A549 (cell line): ENCODE measurements around the gene GOLGA6D. TPM values are rescaled to one million over a fixed set of nuclear protein-coding genes. Genes with fewer than 3 reads are reported as not detected.
A peak's percentile ranks its signal among the peaks of the same experiment; 100 is the strongest.

Experiments
- ATAC-seq, 2 experiments: fragments of 200-7000 bp in 1 of 2; fragments of >200 bp in 1 of 2; cut with Nextera tagmentation in 1 of 2; cut with Tn5 transposase in 1 of 2; 3 replicates each; pipeline versions ENCODE4 v1.8.0 to v1.9.1; 2018 to 2020; ENCODE audit warnings: mild to moderate bottlenecking in 1 of 2, moderate library complexity in 1 of 2
- CTCF ChIA-PET: fragments of 300-600 bp; sonication (Branson Sonifier 250); formaldehyde crosslinking; extraction: SDS; loops from one replicate; lab custom pipeline; 2021; ENCODE audit warnings: antibody characterized with exemption, inconsistent platforms; lab: Yijun Ruan, JAX
- POLR2A ChIA-PET: fragments of 350-600 bp; formaldehyde crosslinking; extraction: SDS; loops from one replicate; lab custom pipeline; 2021; ENCODE audit warnings: antibody characterized with exemption, inconsistent platforms; lab: Yijun Ruan, JAX
- DNase-seq, 2 experiments: peaks; one replicate each; pipeline versions ENCODE4 v3.0.0 to v3.0.0-alpha.2; 2011 to 2016; ENCODE audit warnings: low read depth in 1 of 2, low spot score in 1 of 2
- FAIRE-seq: peaks from 2 replicates; lab custom pipeline; 2011; peaks lifted over from hg19 to GRCh38; lab: Jason Lieb, UNC
- H3K27ac ChIP-seq, 2 experiments: fragments of >200 bp; sonication (Bioruptor Twin); formaldehyde crosslinking; 3 replicates each; pipeline ENCODE4 v1.5.1; 2016 to 2017
- H3K4me1 ChIP-seq: fragments of >200 bp; sonication (Bioruptor Twin); formaldehyde crosslinking; 3 replicates; pipeline ENCODE4 v1.6.1; 2016
- H3K4me2 ChIP-seq: fragments of >200 bp; sonication (Bioruptor Twin); formaldehyde crosslinking; 3 replicates; pipeline ENCODE4 v1.6.1; 2016
- H3K4me3 ChIP-seq: fragments of >200 bp; sonication (Bioruptor Twin); formaldehyde crosslinking; 3 replicates; pipeline ENCODE4 v1.5.1; 2016
- H3K9me3 ChIP-seq: fragments of >200 bp; sonication (Bioruptor Twin); formaldehyde crosslinking; 3 replicates; pipeline ENCODE4 v1.6.1; 2016
- CBX2 ChIP-seq: fragments of 200-600 bp; sonication (generic); IDR thresholded peaks from 2 replicates; pipeline ENCODE4 v1.6.1; 2016; ENCODE audit warnings: low read depth, mild to moderate bottlenecking, borderline replicate concordance
- CEBPB ChIP-seq, 2 experiments: fragments of >200 bp in 1 of 2; sonication (Bioruptor Twin) in 1 of 2; formaldehyde crosslinking in 1 of 2; IDR thresholded peaks; 2 replicates each; pipeline ENCODE4 v1.6.1; 2012 to 2016
- CHD2 ChIP-seq: fragments of 150-350 bp; IDR thresholded peaks from 2 replicates; pipeline ENCODE4 v1.6.1; 2014; ENCODE audit warnings: low read length; ENCODE audit not compliant: partially characterized antibody
- EHF ChIP-seq: fragments of 250-450 bp; sonication (Bioruptor Pico); IDR thresholded peaks from 2 replicates; pipeline ENCODE4 v1.5.0; 2020; ENCODE audit warnings: mild to moderate bottlenecking
- FOSB ChIP-seq: fragments of 250-450 bp; sonication (Bioruptor Pico); IDR thresholded peaks from 2 replicates; pipeline ENCODE4 v1.5.0; 2020; ENCODE audit warnings: mild to moderate bottlenecking, moderate library complexity
- HOXA7 ChIP-seq: fragments of 250-450 bp; sonication (Bioruptor Pico); IDR thresholded peaks from 2 replicates; pipeline ENCODE4 v1.5.0; 2020; ENCODE audit warnings: mild to moderate bottlenecking, moderate library complexity
- HOXB13 ChIP-seq: fragments of 250-450 bp; sonication (Bioruptor Pico); IDR thresholded peaks from 2 replicates; pipeline ENCODE4 v1.5.0; 2020; ENCODE audit warnings: low read depth, mild to moderate bottlenecking, moderate library complexity
- JUN ChIP-seq, 2 experiments: fragments of >200 bp; sonication (Bioruptor Twin); formaldehyde crosslinking; IDR thresholded peaks; 2 replicates in 1 of 2; 3 replicates in 1 of 2; pipeline ENCODE4 v1.6.1; 2016 to 2017
- KDM5A ChIP-seq: fragments of 200-600 bp; sonication (generic); IDR thresholded peaks from 2 replicates; pipeline ENCODE4 v1.6.1; 2016; ENCODE audit warnings: antibody characterized with exemption, mild to moderate bottlenecking
- MAZ ChIP-seq: fragments of 150-350 bp; IDR thresholded peaks from 2 replicates; pipeline ENCODE4 v1.6.1; 2014; ENCODE audit warnings: antibody characterized with exemption, low read depth, low read length, borderline replicate concordance
- NFE2L2 ChIP-seq: fragments of 150-350 bp; conservative IDR thresholded peaks from 2 replicates; pipeline ENCODE4 v1.6.1; 2014; ENCODE audit warnings: low read length
- NPAS2 ChIP-seq: fragments of 250-450 bp; sonication (Bioruptor Pico); IDR thresholded peaks from 2 replicates; pipeline ENCODE4 v1.8.0; 2022; ENCODE audit warnings: mild to moderate bottlenecking, moderate library complexity, borderline replicate concordance
- PHF8 ChIP-seq: fragments of 200-600 bp; sonication (generic); IDR thresholded peaks from 2 replicates; pipeline ENCODE4 v1.6.1; 2016; ENCODE audit warnings: low read depth, mild to moderate bottlenecking, antibody characterized with exemption, moderate library complexity, borderline replicate concordance
- POLR2AphosphoS2 ChIP-seq: conservative IDR thresholded peaks from 2 replicates; pipeline ENCODE4 v1.6.1; 2012; ENCODE audit warnings: low read length, improper control_type of control experiment, inconsistent platforms
- RAD21 ChIP-seq, 2 experiments: fragments of >200 bp in 1 of 2; sonication (Bioruptor Twin) in 1 of 2; formaldehyde crosslinking in 1 of 2; IDR thresholded peaks in 1 of 2; conservative IDR thresholded peaks in 1 of 2; 2 replicates in 1 of 2; 3 replicates in 1 of 2; pipeline ENCODE4 v1.6.1; 2012 to 2018; ENCODE audit warnings: inconsistent platforms in 1 of 2
- RCOR1 ChIP-seq: fragments of 150-350 bp; IDR thresholded peaks from 2 replicates; pipeline ENCODE4 v1.6.1; 2014; ENCODE audit warnings: antibody characterized with exemption, low read length, low read depth
- RFX5 ChIP-seq: fragments of 450-650 bp; IDR thresholded peaks from 2 replicates; pipeline ENCODE4 v1.7.1; 2014; ENCODE audit warnings: antibody characterized with exemption, mild to moderate bottlenecking, moderate library complexity
- SMC3 ChIP-seq: fragments of >200 bp; sonication (Bioruptor Twin); formaldehyde crosslinking; IDR thresholded peaks from 3 replicates; pipeline ENCODE4 v1.6.1; 2018; ENCODE audit warnings: inconsistent platforms
- TFCP2L1 ChIP-seq: fragments of 250-450 bp; sonication (Bioruptor Pico); IDR thresholded peaks from 2 replicates; pipeline ENCODE4 v1.5.0; 2021; ENCODE audit warnings: mild to moderate bottlenecking
- TP53 ChIP-seq: fragments of 250-450 bp; sonication (Bioruptor Pico); IDR thresholded peaks from 2 replicates; pipeline ENCODE4 v1.5.0; 2021; ENCODE audit warnings: mild to moderate bottlenecking, moderate library complexity
- ZC3H11A ChIP-seq: fragments of 450-650 bp; IDR thresholded peaks from 2 replicates; pipeline ENCODE4 v1.6.1; 2014; ENCODE audit warnings: antibody characterized with exemption, mild to moderate bottlenecking
- ZFP36 ChIP-seq: fragments of 450-650 bp; IDR thresholded peaks from 2 replicates; pipeline ENCODE4 v1.6.1; 2014; ENCODE audit warnings: borderline replicate concordance; ENCODE audit not compliant: partially characterized antibody
- ZSCAN20 ChIP-seq: fragments of 250-450 bp; sonication (Bioruptor Pico); IDR thresholded peaks from 2 replicates; pipeline ENCODE4 v1.8.0; 2022; ENCODE audit warnings: mild to moderate bottlenecking, moderate library complexity
- WGBS: methylation state at CpG from one replicate; pipeline ENCODE4 v1.1.6; 2017; ENCODE audit errors: missing lambda C conversion rate; 5-methylcytosine and 5-hydroxymethylcytosine counted together
- polyA plus RNA-seq, 4 experiments: library from polyadenylated mRNA; depleted of rRNA in 3 of 4; stranded (reverse); fragments of >200 nt; fragmentation: RNase III in 1 of 4; extraction: RNeasy Plus Mini Kit Qiagen cat#74134 plus additional on column Dnase treatment in 1 of 4; gene quantifications; 2 replicates in 3 of 4; 3 replicates in 1 of 4; pipeline ENCODE4 v1.2.3, GENCODE V29; 2011 to 2017
- TF ChIP-seq, protein P1 (sequence below): IDR thresholded peaks from 2 replicates; pipeline ENCODE4 v1.6.1; 2012
- TF ChIP-seq, protein P2 (sequence below): fragments of 250-450 bp; sonication (Bioruptor Pico); IDR thresholded peaks from 2 replicates; pipeline ENCODE4 v1.5.0; 2020; ENCODE audit warnings: low read depth, mild to moderate bottlenecking, moderate library complexity
- TF ChIP-seq, protein P3 (sequence below): fragments of >200 bp; sonication (Bioruptor Twin); formaldehyde crosslinking; IDR thresholded peaks from 3 replicates; pipeline ENCODE4 v1.6.1; 2016
- TF ChIP-seq, protein P4 (sequence below): fragments of 250-450 bp; sonication (Bioruptor Pico); IDR thresholded peaks from 2 replicates; pipeline ENCODE4 v1.5.0; 2021; ENCODE audit warnings: mild to moderate bottlenecking, moderate library complexity, borderline replicate concordance
- TF ChIP-seq, protein P5 (sequence below): fragments of 450-650 bp; IDR thresholded peaks from 2 replicates; pipeline ENCODE4 v1.6.1; 2014; ENCODE audit warnings: antibody characterized with exemption
- TF ChIP-seq, protein P6 (sequence below): IDR thresholded peaks from 2 replicates; pipeline ENCODE4 v1.6.1; 2012

Gene GOLGA6D
- polyA plus RNA-seq, 2 of the 4 experiments (the other 2 are of a cell fraction): 0.03 to 0.05 TPM

DNA sequence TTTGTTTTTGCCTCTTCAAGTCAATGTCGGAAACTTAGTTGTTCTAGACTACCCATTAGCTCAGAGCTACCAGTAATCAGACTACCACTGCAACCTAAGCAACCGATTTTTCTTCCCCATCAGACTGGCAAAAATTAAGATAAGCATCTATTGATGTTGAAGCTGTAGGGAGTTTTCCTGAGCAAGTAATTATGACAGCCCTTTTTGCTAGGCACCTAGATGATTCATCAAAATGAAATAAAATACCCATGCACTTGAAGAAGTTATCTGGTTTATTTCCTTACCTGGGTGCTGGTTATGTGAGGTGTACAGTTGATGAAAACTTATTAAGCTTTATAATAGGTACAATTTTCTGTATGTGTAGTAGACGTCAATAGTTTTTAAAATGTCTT lies 52.7 kb downstream of the GOLGA6D start (continued):
- TF ChIP-seq, protein P1, sequence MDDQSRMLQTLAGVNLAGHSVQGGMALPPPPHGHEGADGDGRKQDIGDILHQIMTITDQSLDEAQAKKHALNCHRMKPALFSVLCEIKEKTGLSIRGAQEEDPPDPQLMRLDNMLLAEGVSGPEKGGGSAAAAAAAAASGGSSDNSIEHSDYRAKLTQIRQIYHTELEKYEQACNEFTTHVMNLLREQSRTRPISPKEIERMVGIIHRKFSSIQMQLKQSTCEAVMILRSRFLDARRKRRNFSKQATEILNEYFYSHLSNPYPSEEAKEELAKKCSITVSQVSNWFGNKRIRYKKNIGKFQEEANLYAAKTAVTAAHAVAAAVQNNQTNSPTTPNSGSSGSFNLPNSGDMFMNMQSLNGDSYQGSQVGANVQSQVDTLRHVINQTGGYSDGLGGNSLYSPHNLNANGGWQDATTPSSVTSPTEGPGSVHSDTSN: no peak
- TF ChIP-seq, protein P2, sequence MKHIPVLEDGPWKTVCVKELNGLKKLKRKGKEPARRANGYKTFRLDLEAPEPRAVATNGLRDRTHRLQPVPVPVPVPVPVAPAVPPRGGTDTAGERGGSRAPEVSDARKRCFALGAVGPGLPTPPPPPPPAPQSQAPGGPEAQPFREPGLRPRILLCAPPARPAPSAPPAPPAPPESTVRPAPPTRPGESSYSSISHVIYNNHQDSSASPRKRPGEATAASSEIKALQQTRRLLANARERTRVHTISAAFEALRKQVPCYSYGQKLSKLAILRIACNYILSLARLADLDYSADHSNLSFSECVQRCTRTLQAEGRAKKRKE (CRISPR knock-in tag): no peak
- TF ChIP-seq KDM5A (no peak), EHF (no peak), RAD21 (conservative IDR thresholded peaks at IDR 0.05 in 1 of 2, IDR thresholded peaks at IDR 0.05 in 1 of 2) (no peak), ZFP36 (no peak)

DNA sequence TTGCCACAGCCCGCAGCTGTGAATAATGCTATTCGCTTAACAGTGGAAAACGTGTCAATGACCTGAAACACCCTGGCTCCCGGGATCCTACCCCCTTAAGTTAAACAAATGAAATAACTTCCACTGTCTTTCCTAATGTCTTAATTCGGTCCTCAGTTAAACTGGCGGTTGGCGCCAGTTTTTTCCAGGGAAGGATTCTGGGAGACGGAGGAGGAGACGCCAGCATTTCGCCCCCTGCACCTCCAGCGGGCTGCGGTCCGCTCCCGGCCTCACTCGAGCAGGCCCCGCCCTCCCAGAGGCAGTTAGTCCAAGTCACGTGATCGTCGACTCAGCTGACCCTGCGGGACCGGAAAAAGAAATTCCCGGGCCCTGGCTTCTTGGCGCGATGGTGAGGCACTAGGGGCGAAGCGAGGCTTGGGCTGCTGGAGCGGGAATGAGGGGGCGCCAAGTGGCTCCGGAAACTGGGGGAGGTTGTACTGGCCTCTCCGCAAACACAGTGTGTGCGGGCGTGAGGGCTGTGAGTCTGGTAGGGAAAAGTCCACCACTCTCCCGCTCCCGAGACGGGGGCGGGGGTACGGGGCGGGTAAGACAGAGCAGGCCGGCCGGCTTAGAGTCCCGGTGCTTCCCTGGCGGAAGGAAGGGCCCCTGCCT lies 53.2 kb downstream of the GOLGA6D start, which contains the start of gene COMMD4:
TSS of gene COMMD4 (plus strand) at position 359 of the 651 bp plus-strand sequence. CDS start at position 386, 27 bp downstream.
- Histone ChIP-seq H3K4me3 (peak within 1 kb of the TSS; percentile 60), H3K27ac (peak within 1 kb of the TSS; percentile 72 to 91), H3K4me2 (peak within 1 kb of the TSS; percentile 85), H3K9me3 (no peaks in the 10 kb centered on the region), H3K4me1 (peaks cover 11% of the 10 kb centered on the region; the same call in 2 of the 3 replicates)
- DNase-seq (peak; percentile 72 to 98), ATAC-seq (peak; percentile 90 to 93), FAIRE-seq (no peak)
- ChIA-PET CTCF (interaction anchor here (0.8 to 2.0 kb wide), 2 partner anchors 13 to 32 kb away, joined by 3 to 10 read pairs; partner anchors contain the start of gene MAN2C1), POLR2A (interaction anchor here (1.1 to 1.2 kb wide), 2 partner anchors 12 to 32 kb away, joined by 3 read pairs; no protein-coding TSS in a partner anchor)
- 1% methylated on average over 27 of the region's 42 CpGs for WGBS
- TF ChIP-seq ZC3H11A (no peak), HOXA7 (CRISPR knock-in tag) (no peak), CBX2 (no peak), POLR2AphosphoS2 (no peak), FOSB (no peak), MAZ (peak; percentile 90), NPAS2 (CRISPR knock-in tag) (no peak), EHF (0 out of 2 replicates have a peak, but pooled peaks have one; percentile 31), PHF8 (peak; percentile 72), RFX5 (0 out of 2 replicates have a peak, but pooled peaks have one; percentile 29), NFE2L2 (no peak), CHD2 (no peak), HOXB13 (CRISPR knock-in tag) (peak; percentile 63; the same call in 1 of the 2 replicates), TP53 (CRISPR knock-in tag) (0 out of 2 replicates have a peak, but pooled peaks have one; percentile 39), JUN (IDR thresholded peaks at IDR 0.05) (peak; percentile 46 to 84; a peak in 2 of 5 replicates), TFCP2L1 (CRISPR knock-in tag) (no peak), RCOR1 (no peak), SMC3 (no peak), CEBPB (IDR thresholded peaks at IDR 0.05) (no peak), ZSCAN20 (CRISPR knock-in tag) (no peak)
- TF ChIP-seq, protein P1: 0 out of 2 replicates have a peak, but pooled peaks have one; percentile 68
- TF ChIP-seq, protein P2 (CRISPR knock-in tag): peak; percentile 64; the same call in 1 of the 2 replicates
- TF ChIP-seq, protein P3, sequence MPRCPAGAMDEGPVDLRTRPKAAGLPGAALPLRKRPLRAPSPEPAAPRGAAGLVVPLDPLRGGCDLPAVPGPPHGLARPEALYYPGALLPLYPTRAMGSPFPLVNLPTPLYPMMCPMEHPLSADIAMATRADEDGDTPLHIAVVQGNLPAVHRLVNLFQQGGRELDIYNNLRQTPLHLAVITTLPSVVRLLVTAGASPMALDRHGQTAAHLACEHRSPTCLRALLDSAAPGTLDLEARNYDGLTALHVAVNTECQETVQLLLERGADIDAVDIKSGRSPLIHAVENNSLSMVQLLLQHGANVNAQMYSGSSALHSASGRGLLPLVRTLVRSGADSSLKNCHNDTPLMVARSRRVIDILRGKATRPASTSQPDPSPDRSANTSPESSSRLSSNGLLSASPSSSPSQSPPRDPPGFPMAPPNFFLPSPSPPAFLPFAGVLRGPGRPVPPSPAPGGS: peak; percentile 62; the same call in 1 of the 3 replicates
- TF ChIP-seq, protein P4, sequence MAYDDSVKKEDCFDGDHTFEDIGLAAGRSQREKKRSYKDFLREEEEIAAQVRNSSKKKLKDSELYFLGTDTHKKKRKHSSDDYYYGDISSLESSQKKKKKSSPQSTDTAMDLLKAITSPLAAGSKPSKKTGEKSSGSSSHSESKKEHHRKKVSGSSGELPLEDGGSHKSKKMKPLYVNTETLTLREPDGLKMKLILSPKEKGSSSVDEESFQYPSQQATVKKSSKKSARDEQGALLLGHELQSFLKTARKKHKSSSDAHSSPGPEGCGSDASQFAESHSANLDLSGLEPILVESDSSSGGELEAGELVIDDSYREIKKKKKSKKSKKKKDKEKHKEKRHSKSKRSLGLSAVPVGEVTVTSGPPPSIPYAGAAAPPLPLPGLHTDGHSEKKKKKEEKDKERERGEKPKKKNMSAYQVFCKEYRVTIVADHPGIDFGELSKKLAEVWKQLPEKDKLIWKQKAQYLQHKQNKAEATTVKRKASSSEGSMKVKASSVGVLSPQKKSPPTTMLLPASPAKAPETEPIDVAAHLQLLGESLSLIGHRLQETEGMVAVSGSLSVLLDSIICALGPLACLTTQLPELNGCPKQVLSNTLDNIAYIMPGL (CRISPR knock-in tag): no peak
- TF ChIP-seq, protein P5, sequence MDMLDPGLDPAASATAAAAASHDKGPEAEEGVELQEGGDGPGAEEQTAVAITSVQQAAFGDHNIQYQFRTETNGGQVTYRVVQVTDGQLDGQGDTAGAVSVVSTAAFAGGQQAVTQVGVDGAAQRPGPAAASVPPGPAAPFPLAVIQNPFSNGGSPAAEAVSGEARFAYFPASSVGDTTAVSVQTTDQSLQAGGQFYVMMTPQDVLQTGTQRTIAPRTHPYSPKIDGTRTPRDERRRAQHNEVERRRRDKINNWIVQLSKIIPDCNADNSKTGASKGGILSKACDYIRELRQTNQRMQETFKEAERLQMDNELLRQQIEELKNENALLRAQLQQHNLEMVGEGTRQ: peak; percentile 99
- TF ChIP-seq, protein P6, sequence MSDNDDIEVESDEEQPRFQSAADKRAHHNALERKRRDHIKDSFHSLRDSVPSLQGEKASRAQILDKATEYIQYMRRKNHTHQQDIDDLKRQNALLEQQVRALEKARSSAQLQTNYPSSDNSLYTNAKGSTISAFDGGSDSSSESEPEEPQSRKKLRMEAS: peak; percentile 97
